Fibroblast of skin of abdomen (primary cell): ENCODE measurements around the gene TVP23C. TPM values are rescaled to one million over a fixed set of nuclear protein-coding genes. Genes with fewer than 3 reads are reported as not detected.
"Not testable (repeated sequence)": the region's sequence is repeated elsewhere in the genome, so short reads cannot be mapped to it uniquely, and the experiment has no call there.

Experiments
- DNase-seq: peaks from one replicate; pipeline ENCODE4 v3.0.0-alpha.2; 2013
- polyA plus RNA-seq, 2 experiments: library from polyadenylated mRNA; unstranded; fragments of 120-200 nt; gene quantifications; one replicate each; pipeline ENCODE4 v1.2.1, GENCODE V29; 2013; ENCODE audit not compliant: insufficient read length in 2 of 2

Gene TVP23C
- polyA plus RNA-seq (2013, experiment 1 of 2; ENCODE audit: insufficient read length) = 7.1 TPM
- 6.1 TPM for polyA plus RNA-seq (2013, experiment 2 of 2; ENCODE audit: insufficient read length)

- DNase-seq = peak; percentile 71
These were observed at the start of gene TVP23C for GRCh38 chr17:15563375-15563857. TSS of gene TVP23C (minus strand) at chr17:15563483. CDS start at chr17:15563448, 35 bp downstream.

- not testable (repeated sequence) for DNase-seq
These were observed 29.7 kb upstream of the TVP23C start for GRCh38 chr17:15592960-15593359.

GRCh38 chr17:15591986-15592385 is 28.7 kb upstream of the TVP23C start:
- DNase-seq = not testable (repeated sequence)

GRCh38 chr17:15590844-15591243 is 27.6 kb upstream of the TVP23C start:
- DNase-seq = not testable (repeated sequence)

GRCh38 chr17:15589544-15590536 is 26.6 kb upstream of the TVP23C start:
- not testable (repeated sequence) for DNase-seq

GRCh38 chr17:15588017-15588416 is 24.7 kb upstream of the TVP23C start:
- DNase-seq = not testable (repeated sequence)

GRCh38 chr17:15583313-15583712 is 20.0 kb upstream of the TVP23C start:
- DNase-seq = not testable (repeated sequence)

GRCh38 chr17:15581462-15581861 is 18.2 kb upstream of the TVP23C start:
- DNase-seq = not testable (repeated sequence)

GRCh38 chr17:15576848-15577247 is 13.6 kb upstream of the TVP23C start:
- DNase-seq = not testable (repeated sequence)

GRCh38 chr17:15574660-15575059 is 11.4 kb upstream of the TVP23C start:
- DNase-seq = not testable (repeated sequence)

- peak; percentile 17 for DNase-seq
These were observed 10.6 kb upstream of the TVP23C start for GRCh38 chr17:15573870-15574269.

GRCh38 chr17:15562613-15563374 is 489 bp downstream of the TVP23C start:
- not testable (repeated sequence) for DNase-seq

- DNase-seq = not testable (repeated sequence)
These were observed 1.8 kb downstream of the TVP23C start for GRCh38 chr17:15561439-15561838.

GRCh38 chr17:15558403-15559105 is 4.7 kb downstream of the TVP23C start:
- DNase-seq = not testable (repeated sequence)

- DNase-seq = not testable (repeated sequence)
These were observed 5.9 kb downstream of the TVP23C start for GRCh38 chr17:15557334-15557832.

GRCh38 chr17:15552932-15553331 is 10.4 kb downstream of the TVP23C start:
- not testable (repeated sequence) for DNase-seq

- DNase-seq = not testable (repeated sequence)
These were observed 13.7 kb downstream of the TVP23C start for GRCh38 chr17:15549552-15549951.

GRCh38 chr17:15546604-15547003 is 16.7 kb downstream of the TVP23C start:
- not testable (repeated sequence) for DNase-seq

GRCh38 chr17:15540371-15541219 is 22.7 kb downstream of the TVP23C start:
- DNase-seq = not testable (repeated sequence)

- not testable (repeated sequence) for DNase-seq
These were observed 30.2 kb downstream of the TVP23C start for GRCh38 chr17:15533122-15533521.
